H1 (cell line): ENCODE measurements around the gene PPIL6. TPM values are rescaled to one million over a fixed set of nuclear protein-coding genes. Genes with fewer than 3 reads are reported as not detected.

Experiments used
- BCL11A ChIP-seq, 2 experiments: IDR thresholded peaks; one replicate each; pipeline ENCODE4 v1.6.1; 2011; ENCODE audit warnings: low read depth in 2 of 2, low read length in 2 of 2, mild to moderate bottlenecking in 2 of 2
- HDAC2 ChIP-seq, 2 experiments: fragments of 300-600 bp in 1 of 2; sonication (generic) in 1 of 2; IDR thresholded peaks; 2 replicates each; pipeline ENCODE4 v1.6.1; 2011 to 2012; ENCODE audit warnings: low read depth in 2 of 2, low read length in 2 of 2, mild to moderate bottlenecking in 2 of 2, moderate library complexity in 2 of 2, borderline replicate concordance in 1 of 2, inconsistent platforms in 1 of 2
- MAFK ChIP-seq: IDR thresholded peaks from 2 replicates; pipeline ENCODE4 v1.6.1; 2012; ENCODE audit warnings: low read depth, mild to moderate bottlenecking, improper control_type of control experiment, low read length
- SIX5 ChIP-seq: IDR thresholded peaks from 2 replicates; pipeline ENCODE4 v1.6.1; 2011; ENCODE audit warnings: mild to moderate bottlenecking, low read depth, low read length
- polyA plus RNA-seq, 7 experiments: library from polyadenylated mRNA; depleted of rRNA in 3 of 7; stranded (reverse) in 5 of 7; unstranded in 2 of 7; fragments of >200 nt in 5 of 7; fragments of 200-250 nt in 2 of 7; gene quantifications; 1 replicate in 5 of 7; 2 replicates in 1 of 7; 4 replicates in 1 of 7; pipeline versions ENCODE4 v1.2.1 to v1.2.3, GENCODE V29; 2011 to 2013; ENCODE audit warnings: missing spikeins in 2 of 7, mixed read lengths in 2 of 7
- total RNA-seq: library from RNA; stranded (reverse); fragmentation: NEBNext Ultra II Directional; extraction: Animal tissue kit (Norgen Biotek cat#: 25700); gene quantifications from 2 replicates; pipeline ENCODE4 v1.2.1, GENCODE V29; 2021
- TF ChIP-seq, protein P1 (sequence below): IDR thresholded peaks from 2 replicates; pipeline ENCODE4 v1.6.1; 2012; ENCODE audit warnings: low read length, inconsistent platforms
- TF ChIP-seq, protein P2 (sequence below): IDR thresholded peaks from 2 replicates; pipeline ENCODE4 v1.6.1; 2011; ENCODE audit warnings: low read depth, mild to moderate bottlenecking, low read length; ENCODE audit not compliant: insufficient read depth

PPIL6 gene
- total and polyA plus RNA-seq, 2 of the 8 experiments (the other 6 are each of a cell fraction or from before 2014, with no cell fraction given) = 0.42 to 1.3 TPM

DNA sequence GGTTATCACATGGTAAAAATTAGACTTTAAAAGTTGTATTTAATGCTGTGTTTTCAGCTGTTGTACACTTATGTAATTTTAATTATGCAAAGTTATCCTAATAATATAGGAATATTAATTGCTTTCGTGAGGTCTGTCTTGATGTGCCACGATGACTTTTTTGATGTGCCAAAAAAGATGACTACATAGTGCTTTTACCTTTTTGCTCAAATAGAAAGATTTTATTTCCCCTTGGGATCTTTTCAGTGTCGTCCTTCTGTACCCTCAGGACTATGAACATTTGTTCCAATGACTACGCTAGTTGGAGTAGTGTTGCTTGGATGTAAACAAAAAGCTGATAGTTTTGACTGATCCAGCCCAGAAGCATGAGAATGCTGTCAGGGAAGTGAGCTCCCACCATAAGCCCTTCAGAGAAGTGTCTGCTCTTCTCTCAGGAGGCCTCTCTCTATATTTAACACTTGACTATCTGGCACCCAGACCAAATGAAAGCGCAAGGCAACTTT is 56.9 kb downstream of the PPIL6 start (continued):
- TF ChIP-seq, protein P1, sequence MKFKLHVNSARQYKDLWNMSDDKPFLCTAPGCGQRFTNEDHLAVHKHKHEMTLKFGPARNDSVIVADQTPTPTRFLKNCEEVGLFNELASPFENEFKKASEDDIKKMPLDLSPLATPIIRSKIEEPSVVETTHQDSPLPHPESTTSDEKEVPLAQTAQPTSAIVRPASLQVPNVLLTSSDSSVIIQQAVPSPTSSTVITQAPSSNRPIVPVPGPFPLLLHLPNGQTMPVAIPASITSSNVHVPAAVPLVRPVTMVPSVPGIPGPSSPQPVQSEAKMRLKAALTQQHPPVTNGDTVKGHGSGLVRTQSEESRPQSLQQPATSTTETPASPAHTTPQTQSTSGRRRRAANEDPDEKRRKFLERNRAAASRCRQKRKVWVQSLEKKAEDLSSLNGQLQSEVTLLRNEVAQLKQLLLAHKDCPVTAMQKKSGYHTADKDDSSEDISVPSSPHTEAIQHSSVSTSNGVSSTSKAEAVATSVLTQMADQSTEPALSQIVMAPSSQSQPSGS = no peak
- TF ChIP-seq, protein P2, sequence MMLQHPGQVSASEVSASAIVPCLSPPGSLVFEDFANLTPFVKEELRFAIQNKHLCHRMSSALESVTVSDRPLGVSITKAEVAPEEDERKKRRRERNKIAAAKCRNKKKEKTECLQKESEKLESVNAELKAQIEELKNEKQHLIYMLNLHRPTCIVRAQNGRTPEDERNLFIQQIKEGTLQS = no peak
- TF ChIP-seq BCL11A (IDR thresholded peaks at IDR 0.05; ENCODE audit: low read depth in 2 of 2, low read length in 2 of 2) = no peak
- no peak for TF ChIP-seq MAFK
- TF ChIP-seq SIX5 = no peak
- no peak for TF ChIP-seq HDAC2 (IDR thresholded peaks at IDR 0.05; ENCODE audit: borderline replicate concordance in 1 of 2, low read depth in 2 of 2, low read length in 2 of 2)
